OCI-LY3 (cell line): Measurements from ENCODE around the gene ESYT2.

Source experiments
- H2AFZ ChIP-seq: fragments of 200-600, 300-600 bp; shearing (Covaris generic); 2 replicates; pipeline ENCODE4 v1.6.0; 2014; ENCODE audit warnings: antibody characterized with exemption, low read depth, low read length
- H3K27ac ChIP-seq: fragments of 200-600, 300-600 bp; sonication (generic); 2 replicates; pipeline ENCODE4 v1.5.1; 2014; ENCODE audit warnings: mild to moderate bottlenecking, low read length, moderate library complexity, mixed read lengths
- H3K27me3 ChIP-seq: fragments of 200-600, 300-600 bp; sonication (generic); 2 replicates; pipeline ENCODE4 v1.6.1; 2014; ENCODE audit warnings: low read depth, low read length, mixed read lengths
- H3K36me3 ChIP-seq: fragments of 200-600, 300-600 bp; sonication (generic); replicated peaks from 2 replicates; pipeline ENCODE3; 2014; ENCODE audit warnings: low read depth, low read length, mixed read lengths
- H3K4me1 ChIP-seq: fragments of 300-600, 200-600 bp; sonication (generic); 2 replicates; pipeline ENCODE4 v1.6.1; 2014; ENCODE audit warnings: low read length, mixed read lengths
- H3K4me2 ChIP-seq: fragments of 200-600, 300-600 bp; sonication (generic); 2 replicates; pipeline ENCODE4 v1.6.1; 2014; ENCODE audit warnings: low read length, mixed read lengths
- H3K4me3 ChIP-seq: fragments of 300-600, 200-600 bp; sonication (generic); 2 replicates; pipeline ENCODE4 v1.5.1; 2014; ENCODE audit warnings: antibody characterized with exemption, mild to moderate bottlenecking, low read length, moderate library complexity
- H3K79me2 ChIP-seq: fragments of 300-600, 200-600 bp; shearing (Covaris generic); 2 replicates; pipeline ENCODE4 v1.6.1; 2014; ENCODE audit warnings: mild to moderate bottlenecking, low read length, mixed read lengths
- H3K9ac ChIP-seq: fragments of 300-600, 200-600 bp; shearing (Covaris generic); 2 replicates; pipeline ENCODE4 v1.6.0; 2014; ENCODE audit warnings: mild to moderate bottlenecking, low read length, moderate library complexity
- H3K9me3 ChIP-seq: fragments of 200-600, 300-600 bp; shearing (Covaris generic); 2 replicates; pipeline ENCODE4 v1.6.1; 2014; ENCODE audit warnings: low read length, mixed read lengths; ENCODE audit not compliant: insufficient read depth
- H4K20me1 ChIP-seq: fragments of 200-600, 300-600 bp; sonication (generic); 2 replicates; pipeline ENCODE4 v1.6.1; 2016; ENCODE audit warnings: low read length, mixed read lengths; ENCODE audit not compliant: insufficient read depth
- EZH2phosphoT487 ChIP-seq: fragments of 200-600 bp; shearing (Covaris generic); IDR thresholded peaks from 2 replicates; pipeline ENCODE4 v1.6.1; 2018; ENCODE audit warnings: antibody characterized with exemption, mixed run types, low read depth
- TF ChIP-seq, protein P1 (sequence below): fragments of 200-600, 300-600 bp; sonication (generic); IDR thresholded peaks from 2 replicates; pipeline ENCODE4 v1.5.1; 2014; ENCODE audit warnings: antibody characterized with exemption, low read length, low read depth

ESYT2 gene

DNA sequence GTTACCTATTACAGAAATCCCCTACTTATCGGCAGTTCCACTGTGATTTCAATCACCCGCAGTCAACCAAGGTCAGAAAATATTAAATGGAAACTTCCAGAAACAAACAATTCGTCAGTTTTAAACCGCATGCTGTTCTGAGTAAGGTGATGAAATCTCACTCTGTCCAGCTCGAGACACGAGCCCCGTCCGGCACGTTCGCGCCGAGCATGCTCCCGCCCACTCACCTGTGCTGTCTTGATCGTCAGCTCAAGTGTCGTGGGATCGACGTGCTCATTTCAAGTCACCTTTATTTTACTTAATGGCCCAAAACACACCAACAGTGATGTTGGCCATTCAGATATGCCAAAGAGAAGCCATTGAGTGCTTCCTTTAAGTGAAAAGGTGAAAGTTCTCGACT lies 21.2 kb downstream of the ESYT2 start:
- peaks cover 31% of the 10 kb centered on the region for H3K36me3 ChIP-seq

DNA sequence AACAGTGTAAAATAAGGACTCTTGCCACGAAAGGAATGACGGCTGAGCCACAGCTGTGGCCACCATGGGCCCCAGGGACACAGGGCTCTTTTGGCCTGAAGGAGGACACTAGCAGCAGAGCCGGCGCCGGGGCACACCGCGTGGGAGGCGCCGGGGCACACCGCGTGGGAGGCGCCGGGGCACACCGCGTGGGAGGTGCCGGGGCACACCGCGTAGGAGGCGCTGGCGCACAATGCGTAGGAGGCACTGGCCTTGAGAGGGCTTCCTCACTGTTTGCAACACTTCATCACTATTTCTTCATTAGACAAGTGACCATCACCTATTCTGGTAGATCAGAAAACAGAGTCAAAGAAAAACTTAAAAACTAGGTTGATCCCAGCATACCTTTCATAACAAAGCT lies 23.4 kb downstream of the ESYT2 start:
- no peak for TF ChIP-seq EZH2phosphoT487
- TF ChIP-seq, protein P1, sequence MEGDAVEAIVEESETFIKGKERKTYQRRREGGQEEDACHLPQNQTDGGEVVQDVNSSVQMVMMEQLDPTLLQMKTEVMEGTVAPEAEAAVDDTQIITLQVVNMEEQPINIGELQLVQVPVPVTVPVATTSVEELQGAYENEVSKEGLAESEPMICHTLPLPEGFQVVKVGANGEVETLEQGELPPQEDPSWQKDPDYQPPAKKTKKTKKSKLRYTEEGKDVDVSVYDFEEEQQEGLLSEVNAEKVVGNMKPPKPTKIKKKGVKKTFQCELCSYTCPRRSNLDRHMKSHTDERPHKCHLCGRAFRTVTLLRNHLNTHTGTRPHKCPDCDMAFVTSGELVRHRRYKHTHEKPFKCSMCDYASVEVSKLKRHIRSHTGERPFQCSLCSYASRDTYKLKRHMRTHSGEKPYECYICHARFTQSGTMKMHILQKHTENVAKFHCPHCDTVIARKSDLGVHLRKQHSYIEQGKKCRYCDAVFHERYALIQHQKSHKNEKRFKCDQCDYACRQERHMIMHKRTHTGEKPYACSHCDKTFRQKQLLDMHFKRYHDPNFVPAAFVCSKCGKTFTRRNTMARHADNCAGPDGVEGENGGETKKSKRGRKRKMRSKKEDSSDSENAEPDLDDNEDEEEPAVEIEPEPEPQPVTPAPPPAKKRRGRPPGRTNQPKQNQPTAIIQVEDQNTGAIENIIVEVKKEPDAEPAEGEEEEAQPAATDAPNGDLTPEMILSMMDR, result no peak
- H3K9ac ChIP-seq, result no peak overlapping the region
- peaks cover 9% of the 10 kb centered on the region for H3K79me2 ChIP-seq

More for the DNA sequence above, 21.2 kb downstream of the ESYT2 start:
- no peak overlapping the region for H3K4me2 ChIP-seq
- no peaks in the 10 kb centered on the region for H4K20me1 ChIP-seq
- H3K9me3 ChIP-seq, result no peaks in the 10 kb centered on the region; the same call in 1 of the 2 replicates
- H3K79me2 ChIP-seq, result peaks cover 20% of the 10 kb centered on the region
- H3K4me3 ChIP-seq, result no peak overlapping the region
- no peak overlapping the region for H3K27ac ChIP-seq
- no peak overlapping the region for H3K9ac ChIP-seq
- H3K4me1 ChIP-seq, result peaks cover 7% of the 10 kb centered on the region
- H2AFZ ChIP-seq, result no peak overlapping the region
- no peaks in the 10 kb centered on the region for H3K27me3 ChIP-seq
- no peak for TF ChIP-seq EZH2phosphoT487
- TF ChIP-seq, protein P1, result no peak

GRCh38 chr7:158805414-158805813 lies 23.9 kb downstream of the ESYT2 start:
- TF ChIP-seq EZH2phosphoT487, result no peak
- TF ChIP-seq, protein P1, result no peak
- Histone ChIP-seq H3K27ac (no peak overlapping the region), H4K20me1 (0 out of 2 replicates have a peak, but pooled peaks cover 3% of the 10 kb centered on the region), H3K9ac (no peak overlapping the region), H3K27me3 (no peaks in the 10 kb centered on the region), H3K4me3 (no peak overlapping the region), H3K9me3 (no peaks in the 10 kb centered on the region; the same call in 1 of the 2 replicates), H3K4me2 (no peak overlapping the region), H3K79me2 (peaks cover 12% of the 10 kb centered on the region), H3K36me3 (peaks cover 31% of the 10 kb centered on the region), H3K4me1 (peaks cover 7% of the 10 kb centered on the region), H2AFZ (no peak overlapping the region)

More for the DNA sequence above, 23.4 kb downstream of the ESYT2 start:
- Histone ChIP-seq H3K4me3 (no peak overlapping the region), H2AFZ (no peak overlapping the region), H3K4me2 (no peak overlapping the region), H3K36me3 (peaks cover 31% of the 10 kb centered on the region), H3K4me1 (peaks cover 7% of the 10 kb centered on the region), H4K20me1 (0 out of 2 replicates have a peak, but pooled peaks cover 1% of the 10 kb centered on the region), H3K27me3 (no peaks in the 10 kb centered on the region), H3K9me3 (no peaks in the 10 kb centered on the region; the same call in 1 of the 2 replicates), H3K27ac (no peak overlapping the region)

DNA sequence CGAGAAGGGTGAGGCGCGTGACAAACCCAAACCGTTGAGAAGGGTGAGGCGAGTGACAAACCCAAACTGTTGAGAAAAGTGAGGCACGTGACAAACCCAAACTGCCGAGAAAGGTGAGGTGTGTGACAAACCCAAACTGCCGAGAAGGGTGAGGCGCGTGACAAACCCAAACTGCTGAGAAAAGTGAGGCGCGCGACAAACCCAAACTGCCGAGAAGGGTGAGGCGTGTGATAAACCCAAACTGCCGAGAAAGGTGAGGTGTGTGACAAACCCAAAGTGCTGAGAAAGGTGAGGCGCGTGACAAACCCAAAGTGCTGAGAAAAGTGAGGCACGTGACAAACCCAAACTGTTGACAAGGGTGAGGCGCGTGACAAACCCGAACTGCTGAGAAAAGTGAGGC lies 25.0 kb downstream of the ESYT2 start:
- Histone ChIP-seq H3K4me3 (no peak overlapping the region), H3K36me3 (peaks cover 31% of the 10 kb centered on the region), H3K79me2 (peaks cover 12% of the 10 kb centered on the region), H3K9ac (no peak overlapping the region), H3K4me2 (no peak overlapping the region), H3K27ac (no peak overlapping the region), H3K4me1 (no peaks in the 10 kb centered on the region; the same call in 1 of the 2 replicates), H3K9me3 (no peaks in the 10 kb centered on the region; the same call in 1 of the 2 replicates), H3K27me3 (no peaks in the 10 kb centered on the region), H2AFZ (no peak overlapping the region), H4K20me1 (0 out of 2 replicates have a peak, but pooled peaks cover 3% of the 10 kb centered on the region)
- no peak for TF ChIP-seq EZH2phosphoT487
- TF ChIP-seq, protein P1, result no peak
